ENCODE data around the gene CD276. TPM values are rescaled to one million over a fixed set of nuclear protein-coding genes. Genes with fewer than 3 reads are reported as not detected.

CD276 gene
- total RNA-seq, 2 donors from 2014 or later = 24.6 to 59.7 TPM

GRCh38 chr15:73749971-73750370 is 65.8 kb downstream of the CD276 start:
- H3K4me1 ChIP-seq = peaks cover 9% of the 10 kb centered on the region
- no peak overlapping the region for H3K4me3 ChIP-seq
- intact Hi-C loops (cut with DNase I) = no loop called here
- no peaks in the 10 kb centered on the region for H3K9me3 ChIP-seq
- ATAC-seq (no peak), DNase-seq (no peak)
- TF ChIP-seq CTCF (IDR thresholded peaks at IDR 0.05) (no peak), POLR2A (IDR thresholded peaks at IDR 0.05) (no peak)
- WGBS, 2 donors = 79 to 92% methylated on average over 5 of the region's 5 CpGs
- H3K27ac ChIP-seq = no peak overlapping the region
- peaks cover 0 to 8% of the 10 kb centered on the region in 2 donors for H3K27me3 ChIP-seq
- H3K36me3 ChIP-seq (replicated peaks in 1 of 2; ENCODE audit: insufficient read depth in 1 of 2, low read depth in 2 of 2) = no peaks in the 10 kb centered on the region

- TF ChIP-seq POLR2A (IDR thresholded peaks at IDR 0.05) = no peak
- no peak for TF ChIP-seq CTCF (IDR thresholded peaks at IDR 0.05)
- ATAC-seq (no peak), DNase-seq (no peak)
- H3K4me3 ChIP-seq = no peak overlapping the region
- H3K27me3 ChIP-seq = peaks cover 0 to 8% of the 10 kb centered on the region in 2 donors
- no peak overlapping the region for H3K27ac ChIP-seq
- no peaks in the 10 kb centered on the region for H3K9me3 ChIP-seq
- H3K36me3 ChIP-seq (replicated peaks in 1 of 2; ENCODE audit: insufficient read depth in 1 of 2, low read depth in 2 of 2) = no peaks in the 10 kb centered on the region
- H3K4me1 ChIP-seq = peaks cover 9% of the 10 kb centered on the region
- 70 to 90% methylated on average over 2 to 4 of the region's 4 CpGs for WGBS, 2 donors
- intact Hi-C loops (cut with DNase I) = no loop called here
Observed at GRCh38 chr15:73750438-73750837, 66.3 kb downstream of the CD276 start.

- Histone ChIP-seq H3K36me3 (replicated peaks in 1 of 2; ENCODE audit: insufficient read depth in 1 of 2, low read depth in 2 of 2) (no peaks in the 10 kb centered on the region), H3K27me3 (peaks cover 0 to 8% of the 10 kb centered on the region in 2 donors), H3K27ac (no peak overlapping the region), H3K4me1 (peaks cover 9% of the 10 kb centered on the region), H3K4me3 (no peak overlapping the region), H3K9me3 (no peaks in the 10 kb centered on the region)
- 85 to 91% methylated on average over 20 of the region's 20 CpGs for WGBS, 2 donors
- TF ChIP-seq POLR2A (IDR thresholded peaks at IDR 0.05) (no peak), CTCF (IDR thresholded peaks at IDR 0.05) (no peak)
- ATAC-seq = no peak
- no peak for DNase-seq
- intact Hi-C loops (cut with DNase I) = no loop called here
Observed at GRCh38 chr15:73750951-73751350, 66.8 kb downstream of the CD276 start.

- ATAC-seq (no peak), DNase-seq (no peak)
- H3K27ac ChIP-seq = no peak overlapping the region
- H3K4me3 ChIP-seq = no peak overlapping the region
- intact Hi-C loops (cut with DNase I) = no loop called here
- peaks cover 0 to 8% of the 10 kb centered on the region in 2 donors for H3K27me3 ChIP-seq
- 42 to 50% methylated on average over 6 to 7 of the region's 9 CpGs for WGBS, 2 donors
- no peaks in the 10 kb centered on the region for H3K36me3 ChIP-seq (replicated peaks in 1 of 2; ENCODE audit: insufficient read depth in 1 of 2, low read depth in 2 of 2)
- TF ChIP-seq CTCF (IDR thresholded peaks at IDR 0.05) (no peak), POLR2A (IDR thresholded peaks at IDR 0.05) (no peak)
- peaks cover 9% of the 10 kb centered on the region for H3K4me1 ChIP-seq
- no peaks in the 10 kb centered on the region for H3K9me3 ChIP-seq
Observed at GRCh38 chr15:73751511-73751898, 67.3 kb downstream of the CD276 start.
